Measurements from ENCODE around the gene CHIC2. TPM values are rescaled to one million over a fixed set of nuclear protein-coding genes. Genes with fewer than 3 reads are reported as not detected.

The CHIC2 gene
- total RNA-seq, 1 donor from 2014 or later, result 12.8 TPM

DNA sequence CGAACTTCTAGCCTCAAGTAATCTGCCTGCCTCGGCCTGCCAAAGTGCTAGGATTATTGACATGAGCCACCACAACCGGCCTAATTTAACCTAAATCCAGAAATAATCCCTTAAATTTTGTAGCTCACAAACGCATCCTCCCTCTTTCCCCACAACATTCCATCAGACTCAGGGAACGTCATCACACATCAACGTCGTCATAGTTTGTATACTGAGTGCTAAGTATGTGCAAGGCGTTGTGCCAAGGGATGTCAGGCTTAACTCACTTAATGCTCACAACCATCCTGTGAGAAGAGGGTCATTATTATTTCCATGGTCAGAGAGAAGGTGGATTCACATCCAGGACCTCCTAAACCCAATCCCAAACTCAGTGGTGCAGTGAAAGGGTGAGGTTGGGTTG is 26.0 kb upstream of the CHIC2 start:
- Histone ChIP-seq H3F3A (ENCODE audit: low read depth) (peaks cover 26% of the 10 kb centered on the region), H3K27me3 (peaks cover 99% of the 10 kb centered on the region), H2AFZ (replicated peaks) (no peak overlapping the region), H3K79me2 (ENCODE audit: low read depth) (no peaks in the 10 kb centered on the region), H3K4me3 (no peak overlapping the region), H3K27ac (no peak overlapping the region), H3K4me1 (peaks cover 20% of the 10 kb centered on the region), H4K20me1 (ENCODE audit: low read depth) (peaks cover 33% of the 10 kb centered on the region), H3K9ac (no peak overlapping the region), H3K36me3 (no peaks in the 10 kb centered on the region), H3K9me3 (ENCODE audit: low read depth) (no peaks in the 10 kb centered on the region), H3K4me2 (no peak overlapping the region)
- peaks cover 47% of the 10 kb centered on the region for H3K27me3 Mint-ChIP-seq (ENCODE audit: insufficient read depth, low read depth)
- TF ChIP-seq EZH2 (IDR thresholded peaks at IDR 0.05), result no peak
- no peak for TF ChIP-seq EZH2phosphoT487 (IDR thresholded peaks at IDR 0.05)
- TF ChIP-seq CTCF (IDR thresholded peaks at IDR 0.05), result no peak
- H3K27ac Mint-ChIP-seq, result no peak overlapping the region
- no peak for DNase-seq (ENCODE audit: low spot score)
- no peaks in the 10 kb centered on the region for H3K9me3 Mint-ChIP-seq
- H3K4me1 Mint-ChIP-seq, result peaks cover 33% of the 10 kb centered on the region
- no peak overlapping the region for H3K4me3 Mint-ChIP-seq
- no peaks in the 10 kb centered on the region for H3K36me3 Mint-ChIP-seq

DNA sequence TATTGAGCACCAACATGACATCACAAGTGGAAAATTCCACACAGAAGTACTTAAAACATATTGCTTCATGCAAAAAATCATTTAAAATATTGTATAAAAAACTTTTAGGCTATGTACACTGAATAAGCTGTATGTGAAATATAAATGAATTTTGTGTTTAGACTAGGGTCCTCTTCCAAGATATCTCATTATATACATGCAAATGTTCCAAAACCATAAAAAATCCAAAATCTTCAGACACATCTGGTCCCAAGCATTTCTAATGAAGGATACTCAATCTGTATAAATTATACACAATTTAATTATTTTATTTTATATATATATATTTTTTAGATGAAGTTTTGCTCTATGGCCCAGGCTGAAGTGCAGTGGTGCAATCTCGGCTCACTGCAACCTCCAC is 25.5 kb upstream of the CHIC2 start:
- Histone ChIP-seq H3K9ac (no peak overlapping the region), H3K4me2 (no peak overlapping the region), H3K4me3 (no peak overlapping the region), H3F3A (ENCODE audit: low read depth) (peaks cover 21% of the 10 kb centered on the region), H3K27ac (no peak overlapping the region), H3K9me3 (ENCODE audit: low read depth) (no peaks in the 10 kb centered on the region), H3K27me3 (peaks cover 93% of the 10 kb centered on the region), H4K20me1 (ENCODE audit: low read depth) (peaks cover 28% of the 10 kb centered on the region), H3K4me1 (peaks cover 14% of the 10 kb centered on the region), H3K36me3 (no peaks in the 10 kb centered on the region), H2AFZ (replicated peaks) (no peak overlapping the region), H3K79me2 (ENCODE audit: low read depth) (no peaks in the 10 kb centered on the region)
- H3K4me1 Mint-ChIP-seq, result peaks cover 28% of the 10 kb centered on the region
- H3K27ac Mint-ChIP-seq, result no peak overlapping the region
- peaks cover 42% of the 10 kb centered on the region for H3K27me3 Mint-ChIP-seq (ENCODE audit: insufficient read depth, low read depth)
- DNase-seq (ENCODE audit: low spot score), result no peak
- no peaks in the 10 kb centered on the region for H3K9me3 Mint-ChIP-seq
- no peak for TF ChIP-seq CTCF (IDR thresholded peaks at IDR 0.05)
- no peak for TF ChIP-seq EZH2phosphoT487 (IDR thresholded peaks at IDR 0.05)
- no peak overlapping the region for H3K4me3 Mint-ChIP-seq
- H3K36me3 Mint-ChIP-seq, result no peaks in the 10 kb centered on the region

- no peaks in the 10 kb centered on the region for H3K36me3 Mint-ChIP-seq
- Histone ChIP-seq H3K4me2 (no peak overlapping the region), H3K36me3 (no peaks in the 10 kb centered on the region), H3K79me2 (ENCODE audit: low read depth) (no peaks in the 10 kb centered on the region), H3K4me3 (no peak overlapping the region), H2AFZ (replicated peaks) (no peak overlapping the region), H3K27me3 (peaks cover 47% of the 10 kb centered on the region), H3F3A (ENCODE audit: low read depth) (no peaks in the 10 kb centered on the region), H4K20me1 (ENCODE audit: low read depth) (no peaks in the 10 kb centered on the region), H3K9me3 (ENCODE audit: low read depth) (no peaks in the 10 kb centered on the region), H3K27ac (no peak overlapping the region), H3K9ac (no peak overlapping the region), H3K4me1 (no peaks in the 10 kb centered on the region)
- no peaks in the 10 kb centered on the region for H3K4me1 Mint-ChIP-seq
- no peak overlapping the region for H3K27ac Mint-ChIP-seq
- H3K27me3 Mint-ChIP-seq (ENCODE audit: insufficient read depth, low read depth), result peaks cover 13% of the 10 kb centered on the region
- no peak for DNase-seq (ENCODE audit: low spot score)
- H3K4me3 Mint-ChIP-seq, result no peak overlapping the region
- H3K9me3 Mint-ChIP-seq, result no peaks in the 10 kb centered on the region
- TF ChIP-seq EZH2phosphoT487 (IDR thresholded peaks at IDR 0.05), result no peak
- TF ChIP-seq CTCF (IDR thresholded peaks at IDR 0.05), result no peak
- TF ChIP-seq EZH2 (IDR thresholded peaks at IDR 0.05), result no peak
Observed at GRCh38 chr4:54085284-54085683, 20.9 kb upstream of the CHIC2 start.
